Activated gamma-delta T cell treated with anti-CD3 and anti-CD28 coated beads, Interleukin-2, amount 50 U/mL, for 16 hours (primary cell): ENCODE measurements around the gene MYL6.
"Not testable (repeated sequence)": the region's sequence is repeated elsewhere in the genome, so short reads cannot be mapped to it uniquely, and the experiment has no call there.

Source experiments
- DNase-seq: peaks from one replicate; pipeline ENCODE4 v3.0.0-alpha.2; 2020; ENCODE audit warnings: low read depth

MYL6 gene

DNA sequence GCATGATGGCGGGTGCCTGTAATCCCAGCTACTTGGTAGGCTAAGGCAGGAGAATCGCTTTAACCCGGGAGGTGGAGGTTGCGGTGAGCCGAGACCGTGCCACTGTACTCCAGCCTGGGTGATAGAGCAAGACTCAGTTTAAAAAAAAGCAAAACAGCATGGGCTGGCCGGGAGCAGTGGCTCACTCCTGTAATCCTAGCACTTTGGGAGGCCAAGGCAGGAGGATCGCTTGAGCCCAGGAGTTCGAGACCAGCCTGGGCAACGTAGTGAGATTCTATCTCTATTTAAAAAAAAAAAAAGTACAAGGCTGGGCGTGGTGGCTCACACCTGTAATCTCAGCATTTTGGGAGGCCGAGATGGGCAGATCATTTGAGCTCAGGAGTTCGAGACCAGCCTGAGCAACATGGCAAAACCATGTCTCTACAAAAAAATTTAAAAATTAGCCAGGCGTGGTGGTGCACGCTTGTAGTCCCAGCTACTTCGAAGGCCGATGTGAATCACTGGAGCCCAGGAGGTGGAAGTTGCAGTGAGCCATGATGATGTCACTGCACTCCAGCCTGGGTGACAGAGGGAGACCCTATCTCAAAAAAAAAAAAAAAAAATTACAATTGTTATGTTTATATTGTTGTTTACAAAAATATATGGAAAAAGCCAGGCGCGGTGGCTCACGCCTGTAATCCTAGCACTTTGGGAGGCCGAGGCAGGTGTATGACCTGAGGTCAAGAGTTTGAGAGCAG, 1.5 kb upstream of the MYL6 start:
- DNase-seq, result not testable (repeated sequence)

DNA sequence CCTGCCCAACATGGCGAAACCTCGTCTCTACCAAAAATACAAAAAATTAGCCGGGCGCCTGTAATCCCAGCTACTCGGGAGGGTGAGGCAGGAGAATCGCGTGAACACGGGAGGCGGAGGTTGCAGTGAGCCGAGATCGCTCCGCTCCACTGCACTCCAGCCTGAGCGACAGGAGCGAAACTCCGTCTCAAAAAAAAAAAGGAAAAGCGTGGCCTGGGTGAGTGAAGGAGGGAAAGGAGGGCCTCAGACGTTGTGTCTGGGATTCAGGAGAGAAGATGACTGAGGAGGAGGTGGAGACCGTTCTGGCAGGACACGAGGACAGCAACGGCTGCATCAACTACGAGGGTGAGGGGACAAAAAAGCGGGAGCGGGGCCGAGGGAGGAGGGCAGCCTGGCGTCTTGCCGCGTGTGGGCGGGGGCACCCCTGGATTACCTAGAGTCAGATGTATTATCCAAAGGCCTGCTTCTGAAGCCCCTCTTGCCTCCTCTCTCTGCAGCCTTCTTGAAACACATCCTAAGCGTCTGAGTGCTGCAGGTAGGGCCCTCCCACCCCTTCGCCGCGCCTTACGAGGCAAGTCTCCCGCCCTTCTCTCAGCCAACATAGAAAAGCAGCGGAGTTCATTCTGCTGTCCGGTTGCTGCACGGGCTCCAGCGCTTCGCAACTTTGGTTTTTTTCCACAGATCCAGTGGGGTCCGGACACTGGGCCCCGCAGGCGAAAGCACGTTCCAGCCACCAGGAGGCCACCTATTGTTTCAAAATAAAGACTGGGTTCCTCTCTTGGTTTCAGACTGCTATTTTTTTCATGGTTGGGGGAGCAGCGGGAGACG, 744 bp upstream of the MYL6 start:
- DNase-seq, result peak; percentile 22

DNA sequence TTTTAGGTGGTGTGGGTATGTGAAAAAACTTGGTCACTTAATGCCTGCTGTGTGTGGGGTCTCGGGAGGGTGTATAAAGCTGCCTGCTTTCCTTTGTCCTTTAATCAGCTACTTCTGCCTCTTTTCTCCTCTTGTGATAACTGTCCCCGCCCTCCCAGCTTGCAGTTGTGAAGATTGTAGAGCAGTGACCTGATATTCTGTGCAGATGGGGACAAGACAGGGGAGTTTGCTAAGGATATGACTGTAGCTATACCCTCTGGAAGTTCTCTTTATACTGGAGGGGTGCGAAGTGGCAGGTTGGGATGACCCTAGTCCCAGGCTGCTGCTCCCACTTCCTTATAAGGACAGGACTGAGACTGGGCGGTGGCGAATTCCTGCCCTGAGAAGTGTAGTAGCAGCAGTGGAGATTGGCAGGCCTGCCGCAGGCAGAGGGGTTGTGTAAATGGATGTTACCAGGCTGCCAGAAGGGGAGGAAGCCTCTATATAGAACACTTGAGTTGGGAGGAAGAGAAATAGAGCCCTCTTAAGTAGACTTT, 835 bp downstream of the MYL6 start:
- no peak for DNase-seq

DNA sequence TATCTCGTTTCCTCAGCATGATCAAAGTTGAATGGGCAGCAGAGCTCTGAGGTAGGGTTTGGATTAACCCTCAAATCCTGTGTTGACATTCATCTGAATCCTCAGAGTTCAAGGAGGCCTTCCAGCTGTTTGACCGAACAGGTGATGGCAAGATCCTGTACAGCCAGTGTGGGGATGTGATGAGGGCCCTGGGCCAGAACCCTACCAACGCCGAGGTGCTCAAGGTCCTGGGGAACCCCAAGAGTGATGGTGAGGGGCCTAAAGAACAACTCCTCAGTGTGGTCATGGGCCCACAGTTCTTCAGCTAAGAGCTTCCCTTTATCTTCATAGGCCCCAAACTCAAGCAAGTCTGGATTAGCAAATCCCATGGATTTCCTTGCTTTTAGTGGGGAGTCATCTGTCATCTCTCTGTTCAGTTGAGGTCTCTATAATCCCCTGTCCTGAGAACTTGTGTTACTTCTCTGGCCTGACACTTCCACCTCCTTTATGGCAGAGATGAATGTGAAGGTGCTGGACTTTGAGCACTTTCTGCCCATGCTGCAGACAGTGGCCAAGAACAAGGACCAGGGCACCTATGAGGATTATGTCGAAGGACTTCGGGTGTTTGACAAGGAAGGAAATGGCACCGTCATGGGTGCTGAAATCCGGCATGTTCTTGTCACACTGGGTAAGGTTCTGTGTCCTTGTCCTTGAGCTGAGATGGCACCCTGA, 1.5 kb downstream of the MYL6 start:
- DNase-seq, result no peak

DNA sequence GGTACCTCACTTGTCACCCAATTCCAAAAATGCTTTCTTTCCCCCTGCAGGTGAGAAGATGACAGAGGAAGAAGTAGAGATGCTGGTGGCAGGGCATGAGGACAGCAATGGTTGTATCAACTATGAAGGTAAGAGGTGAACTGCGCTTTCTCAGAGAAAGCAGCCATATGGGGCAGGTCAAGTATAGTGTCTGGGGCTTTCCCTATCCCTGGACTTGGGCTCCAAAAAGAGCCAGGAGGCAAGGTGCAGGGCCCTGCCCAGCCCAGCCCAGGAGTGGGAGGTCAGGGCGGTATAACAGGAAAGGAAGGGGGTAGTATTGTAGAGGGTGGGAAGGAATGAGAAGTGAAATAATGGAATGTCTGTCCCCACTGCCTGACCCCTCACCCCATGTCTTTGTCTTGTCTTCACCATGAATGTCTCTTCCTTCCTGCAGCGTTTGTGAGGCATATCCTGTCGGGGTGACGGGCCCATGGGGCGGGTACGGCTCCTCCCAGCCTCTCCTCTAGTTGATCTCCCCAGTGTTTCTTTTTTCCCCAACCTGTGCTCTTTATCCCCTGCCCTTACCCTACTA, 2.1 kb downstream of the MYL6 start:
- DNase-seq, result peak; percentile 47

DNA sequence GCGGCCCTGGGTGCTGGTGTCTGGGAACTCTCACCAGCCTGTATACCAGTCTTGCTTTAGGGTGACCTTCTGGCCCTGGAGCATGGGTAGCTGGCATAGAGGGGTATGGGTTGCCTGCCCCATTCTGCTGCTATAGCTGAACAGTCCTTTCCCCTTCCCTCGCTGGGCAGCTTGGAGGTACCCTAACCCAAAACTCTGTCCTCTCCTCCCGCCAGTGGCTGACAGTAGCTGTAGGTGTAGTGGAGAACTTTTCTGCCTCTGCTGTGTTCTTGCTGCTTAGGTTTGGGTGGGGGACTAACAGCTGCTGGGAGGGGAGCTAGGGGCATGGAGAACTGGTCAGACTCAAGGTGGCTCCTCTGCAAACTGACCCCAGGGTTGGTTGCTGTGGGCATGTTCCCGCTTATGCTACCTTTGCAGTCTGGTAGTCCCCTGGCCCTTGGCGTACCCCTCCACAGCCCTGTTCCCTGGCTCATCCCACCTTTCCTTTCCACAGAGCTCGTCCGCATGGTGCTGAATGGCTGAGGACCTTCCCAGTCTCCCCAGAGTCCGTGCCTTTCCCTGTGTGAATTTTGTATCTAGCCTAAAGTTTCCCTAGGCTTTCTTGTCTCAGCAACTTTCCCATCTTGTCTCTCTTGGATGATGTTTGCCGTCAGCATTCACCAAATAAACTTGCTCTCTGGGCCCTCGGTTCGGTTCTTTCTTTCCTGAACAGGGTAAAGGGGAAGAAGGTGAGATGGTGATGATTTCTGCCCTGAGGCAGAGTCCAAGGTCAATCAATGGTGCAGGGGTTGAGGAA, 2.9 kb downstream of the MYL6 start:
- no peak for DNase-seq

DNA sequence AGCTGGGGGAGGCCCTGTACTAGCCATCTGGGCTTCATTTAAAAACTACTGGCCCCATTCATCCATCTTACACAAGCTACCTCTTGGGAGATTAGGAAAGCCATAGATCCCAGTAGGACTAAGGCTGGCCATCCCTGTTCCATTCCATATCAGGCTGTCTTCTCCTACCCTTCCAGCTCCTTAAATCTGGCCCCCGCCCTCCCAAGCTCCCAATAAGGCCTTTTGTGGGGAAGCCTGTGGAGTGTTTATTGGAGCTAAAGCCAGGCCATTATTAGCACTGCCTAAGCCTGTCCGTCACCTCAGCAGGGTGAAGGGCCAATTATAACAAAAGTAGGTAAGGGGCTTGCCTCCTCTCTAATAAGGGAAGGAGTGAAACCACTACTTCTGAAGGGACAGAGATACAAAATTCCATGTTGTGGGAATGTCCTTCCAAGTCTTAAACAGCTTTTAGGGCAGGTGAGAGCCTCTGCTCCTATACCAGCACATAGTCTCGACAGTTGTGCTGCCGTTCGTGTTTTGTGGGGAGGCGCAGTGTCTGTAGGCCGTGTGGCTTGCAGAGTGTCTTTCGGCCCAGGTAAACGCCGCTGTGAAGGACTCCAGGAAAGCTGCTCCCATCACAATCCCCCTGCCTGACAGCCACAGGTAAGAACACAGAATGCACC, 3.7 kb downstream of the MYL6 start:
- no peak for DNase-seq

DNA sequence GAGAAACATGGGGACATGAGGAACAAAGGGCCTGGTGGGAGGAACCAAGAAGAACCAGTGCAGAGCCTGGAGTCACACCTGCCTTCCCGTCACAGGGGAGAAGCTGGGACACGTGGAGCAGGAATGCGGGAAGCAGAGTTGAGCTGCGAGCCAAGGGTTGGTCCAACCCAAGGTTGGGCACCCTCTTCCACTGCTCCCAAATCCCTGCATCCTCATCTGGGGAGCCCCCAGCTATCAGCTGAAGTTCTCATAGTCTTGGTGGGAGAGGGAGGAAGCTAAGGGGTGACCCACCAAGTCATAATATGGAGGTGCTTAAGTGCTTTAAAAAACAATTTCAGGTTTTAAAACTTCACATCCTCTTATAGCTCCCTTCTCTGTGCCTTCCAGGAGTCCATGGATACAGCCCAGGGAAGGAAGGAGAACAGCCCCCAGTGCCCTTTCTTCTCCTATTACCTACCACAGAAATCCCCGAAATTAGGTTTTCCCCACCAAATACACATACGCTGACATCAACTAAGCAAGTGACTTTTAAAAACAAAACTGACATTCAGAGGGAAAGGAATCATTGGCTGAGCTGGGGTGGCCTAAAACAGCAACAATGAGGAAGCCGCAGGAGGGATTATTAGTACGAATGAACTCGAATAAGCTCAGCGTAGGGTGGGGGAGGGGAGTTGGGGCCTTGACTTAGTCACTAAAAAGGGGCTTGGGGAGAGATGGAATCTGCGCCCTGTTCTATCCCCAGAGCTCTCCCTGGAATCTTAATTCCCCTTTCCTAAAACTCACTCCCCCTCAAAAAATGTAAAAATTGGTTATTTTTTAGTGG, 4.5 kb downstream of the MYL6 start:
- no peak for DNase-seq

DNA sequence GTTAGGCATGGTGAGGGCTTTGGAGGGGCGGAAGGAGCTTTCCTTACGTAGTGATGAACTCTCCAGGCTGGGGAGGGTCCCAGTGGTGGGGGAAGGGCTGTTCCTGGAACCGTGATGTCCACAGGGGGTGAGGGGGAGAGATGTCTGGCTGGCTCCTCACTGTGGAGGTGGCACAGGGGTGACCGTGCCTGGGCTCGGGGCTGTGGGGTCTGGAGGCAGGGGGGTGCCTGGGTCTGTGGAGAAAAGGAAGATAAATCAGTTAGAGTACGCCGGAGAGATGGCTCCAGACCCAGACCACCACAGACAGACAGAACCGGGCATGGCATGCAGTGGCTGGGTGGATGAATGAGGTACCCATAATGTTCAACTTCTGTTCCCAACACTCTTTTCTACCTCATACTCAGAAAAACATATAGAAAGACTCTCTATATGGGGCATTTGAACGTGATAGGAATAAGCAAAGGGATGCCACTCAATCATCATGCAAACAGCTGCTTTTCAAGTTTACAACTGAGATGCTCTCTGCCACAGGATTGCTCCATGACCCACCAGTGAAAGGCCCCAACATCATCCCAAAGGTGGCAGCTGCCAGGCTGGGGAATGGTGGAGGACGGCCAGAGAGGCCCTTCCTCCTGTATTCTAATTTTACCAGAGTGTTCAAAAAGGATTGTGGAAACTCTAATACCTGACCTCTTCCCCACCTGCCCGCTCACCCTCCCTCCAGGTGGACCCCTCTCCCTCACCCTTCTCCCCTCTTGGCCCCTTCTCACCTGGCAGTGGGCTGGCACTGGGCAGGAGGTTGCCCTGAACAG, 5.6 kb downstream of the MYL6 start:
- no peak for DNase-seq

DNA sequence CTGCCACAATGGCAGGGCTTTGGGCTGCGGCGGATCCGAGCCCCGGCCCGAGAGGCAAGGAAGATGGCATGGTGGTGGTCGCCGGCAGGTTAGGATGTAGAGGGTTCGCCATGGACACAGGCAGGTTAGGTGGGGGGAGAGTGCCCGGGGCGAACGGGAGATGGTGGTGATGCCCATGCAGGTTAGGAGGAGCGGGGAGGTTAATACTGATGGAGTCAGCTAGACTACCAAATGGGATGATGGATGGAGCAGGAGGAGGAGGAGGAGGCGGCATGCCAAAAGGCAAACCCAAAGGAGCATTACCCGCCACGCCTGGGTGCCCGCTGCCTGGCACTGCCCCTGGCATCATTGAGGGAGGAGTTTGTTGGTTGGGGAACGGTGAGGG, 6.2 kb downstream of the MYL6 start:
- no peak for DNase-seq

DNA sequence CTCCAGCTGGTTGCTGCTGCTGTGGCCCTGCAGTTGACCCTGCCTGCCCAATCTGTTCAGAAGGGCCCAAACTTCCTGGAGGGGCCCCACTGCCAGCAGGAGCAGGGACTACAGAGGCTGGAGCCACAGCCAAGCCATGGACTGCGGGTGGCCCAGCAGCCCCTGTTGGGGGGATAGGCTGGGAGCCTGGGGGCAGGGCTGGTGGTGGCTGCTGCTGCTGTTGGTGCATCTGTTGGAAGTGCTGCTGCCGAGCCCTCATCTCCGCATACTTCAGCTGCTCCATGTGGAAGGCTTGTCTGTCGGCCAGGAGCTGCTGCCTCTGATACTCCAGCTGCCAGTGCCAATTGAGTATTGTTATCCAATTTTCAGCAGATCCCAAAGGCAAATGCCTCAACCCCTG, 7.2 kb downstream of the MYL6 start:
- no peak for DNase-seq

DNA sequence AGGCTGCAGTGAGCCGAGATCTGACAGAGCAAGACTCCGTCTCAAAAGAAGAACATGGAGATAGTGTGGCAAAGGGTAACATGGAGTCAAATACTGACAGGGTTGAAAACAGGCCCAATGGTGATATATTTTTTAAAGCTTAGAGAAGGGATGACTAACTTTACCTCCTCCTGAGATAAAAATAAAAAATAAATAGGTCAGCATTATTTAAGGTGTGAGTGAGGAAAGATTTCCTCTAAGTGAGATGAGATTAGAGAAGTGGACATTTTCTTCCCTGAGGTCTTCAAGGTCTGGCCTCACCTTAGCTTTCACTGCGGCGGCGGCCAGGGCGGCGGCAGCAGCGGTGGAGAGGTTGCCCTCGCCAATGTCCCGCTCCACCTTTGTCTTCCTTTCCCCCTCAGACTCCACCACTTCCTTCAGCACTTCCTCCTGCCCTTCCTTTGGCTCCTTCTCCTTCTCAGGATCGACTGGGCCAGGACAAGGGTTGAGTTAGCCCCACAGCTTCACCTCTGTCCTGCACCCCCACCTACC, 11.1 kb downstream of the MYL6 start:
- DNase-seq, result no peak

DNA sequence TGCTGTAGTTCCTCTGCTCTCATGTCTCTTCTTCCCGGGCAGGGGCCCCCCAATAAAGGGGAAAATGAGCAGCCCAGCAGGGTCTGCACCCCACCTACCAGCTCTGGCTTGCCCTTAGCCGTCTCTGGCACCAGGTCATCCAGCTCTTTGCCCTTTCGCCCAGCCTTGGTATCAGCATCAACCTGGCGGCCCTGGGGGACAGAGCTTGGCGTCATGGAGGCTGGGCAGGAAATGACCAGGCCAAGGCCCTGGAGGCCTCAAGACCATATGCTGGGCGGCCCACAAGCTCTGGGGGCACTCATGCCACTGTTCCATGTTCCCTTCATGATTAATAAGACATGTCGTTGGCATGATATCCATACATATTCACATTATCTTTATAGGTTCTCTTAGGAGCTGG, 14.7 kb downstream of the MYL6 start:
- no peak for DNase-seq

DNA sequence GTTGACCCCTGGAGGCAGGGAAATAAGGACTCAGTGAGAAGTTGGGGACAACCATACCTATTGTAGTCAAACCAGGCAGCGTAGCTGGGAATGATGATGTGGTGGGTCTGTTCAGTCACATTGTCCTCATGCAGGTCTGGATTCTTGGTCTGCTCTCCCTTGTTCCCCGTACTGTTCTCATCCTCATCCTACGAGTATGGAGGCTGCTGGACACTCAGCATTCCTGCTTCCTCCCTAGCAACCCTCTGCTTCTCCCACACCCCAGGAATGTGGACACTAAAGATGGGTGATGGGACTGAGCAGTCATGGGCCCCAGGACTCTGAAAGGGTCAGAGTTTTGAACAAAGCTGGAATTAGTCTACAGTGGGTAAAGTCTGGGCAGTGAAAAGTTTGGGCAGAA, 20.2 kb downstream of the MYL6 start:
- DNase-seq, result no peak

DNA sequence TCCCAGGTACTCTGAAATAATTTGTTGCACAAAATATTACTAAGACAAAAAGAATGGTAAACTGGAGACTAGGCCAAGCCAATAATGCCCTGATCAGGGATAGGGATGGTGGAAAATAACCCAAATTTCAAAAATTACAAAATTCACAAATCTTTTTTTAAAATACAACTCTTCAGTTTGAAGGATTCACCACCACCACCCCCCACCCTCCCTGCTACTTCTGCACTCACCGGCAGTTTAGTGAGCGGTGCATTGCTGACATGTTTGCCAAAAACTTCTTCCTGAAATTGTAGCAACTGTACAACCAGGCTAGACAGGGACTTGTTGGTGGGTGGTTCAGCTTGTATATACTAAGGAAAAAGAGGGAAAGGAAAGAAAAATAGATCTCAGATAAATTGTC, 28.8 kb downstream of the MYL6 start:
- DNase-seq, result no peak

DNA sequence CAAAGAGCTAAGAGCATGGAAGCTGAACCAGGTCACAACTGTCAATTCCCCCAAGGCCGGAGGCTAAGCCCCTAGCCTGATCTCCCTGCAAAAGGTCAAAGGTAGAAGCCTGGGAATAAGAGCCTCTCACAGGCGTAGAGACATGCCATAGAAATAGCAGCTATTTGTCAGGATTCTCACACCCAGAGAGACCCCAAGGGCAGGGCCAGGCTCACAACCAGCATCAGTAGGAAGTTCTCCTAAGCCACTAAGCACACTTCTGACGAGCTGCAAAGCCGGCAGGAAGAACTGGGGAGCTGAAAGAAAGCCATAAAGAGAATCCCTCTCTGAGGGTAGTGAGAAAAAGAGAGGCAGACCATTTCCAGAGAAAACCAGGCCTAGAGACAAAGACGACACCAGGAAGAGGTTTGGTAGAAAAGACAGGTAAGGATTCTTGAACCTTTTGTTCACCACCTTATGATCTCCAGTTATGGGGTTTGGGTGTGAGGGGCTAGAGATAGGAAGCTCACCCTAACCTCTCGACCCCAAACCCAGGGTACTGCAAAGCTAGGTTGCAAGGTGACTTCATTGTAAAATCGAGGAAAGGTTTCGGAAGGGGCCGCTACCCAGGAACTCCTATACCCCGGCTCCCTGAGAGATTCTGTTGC, 30.1 kb downstream of the MYL6 start:
- DNase-seq, result no peak

DNA sequence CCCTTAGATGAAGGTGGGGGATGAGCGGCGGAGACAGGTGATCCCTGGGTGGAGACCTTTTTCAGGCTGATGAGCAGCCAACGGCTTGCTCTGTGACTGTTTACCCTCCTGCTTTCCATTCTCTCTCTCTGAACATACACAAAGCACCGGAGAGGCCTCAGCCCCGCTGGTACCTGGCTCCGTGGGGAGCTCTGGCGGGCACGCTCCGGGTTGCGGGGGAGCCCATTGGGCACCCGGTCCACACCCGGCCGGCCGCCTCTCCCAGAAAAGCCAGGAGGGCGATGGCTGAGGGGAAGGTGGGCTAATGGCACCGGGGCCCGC, 30.6 kb downstream of the MYL6 start:
- DNase-seq, result no peak

DNA sequence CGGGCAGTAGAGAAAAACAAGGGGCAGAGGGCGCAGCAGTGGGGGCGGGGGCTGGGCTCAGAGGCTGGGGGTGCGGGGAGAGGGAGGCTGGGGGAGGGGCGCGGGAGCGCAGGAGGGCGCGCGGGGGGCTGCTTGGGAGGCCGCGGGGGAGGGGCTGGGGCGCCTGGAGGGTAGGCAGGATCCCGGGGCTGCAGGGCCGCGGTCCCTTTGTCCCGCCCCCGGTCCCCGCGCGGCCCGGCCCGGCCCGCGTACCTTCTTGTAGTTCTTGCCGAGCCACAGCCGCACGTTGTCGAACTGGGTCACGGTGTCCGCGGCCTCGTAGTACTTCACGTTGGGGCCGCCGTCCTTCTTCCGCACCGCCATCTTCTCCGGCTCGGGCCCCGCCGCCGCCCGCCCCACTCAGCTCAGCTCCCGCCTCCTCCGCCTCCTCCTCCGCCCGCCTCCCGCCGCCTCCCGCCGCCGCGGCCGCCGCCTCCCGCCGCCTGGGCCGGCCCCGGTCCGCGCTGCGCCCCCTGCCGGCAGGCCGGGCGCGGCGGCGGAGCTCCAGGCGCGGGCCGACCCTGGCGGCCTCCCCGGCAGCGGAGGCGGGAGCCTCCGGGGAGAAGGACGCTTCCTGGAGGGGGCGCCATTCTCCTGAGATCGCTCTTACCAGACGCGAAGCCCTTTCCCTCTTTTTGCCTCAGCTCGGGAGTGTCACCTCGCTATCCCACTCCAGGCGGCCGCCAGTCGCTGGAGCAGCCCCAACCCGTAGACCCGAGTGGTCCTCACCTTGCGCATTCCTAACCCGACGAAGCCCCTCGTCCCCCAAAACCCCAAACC, 31.1 kb downstream of the MYL6 start, which contains the start of gene SMARCC2:
Gene SMARCC2, minus strand, starts transcription at position 385 of the 819 bp plus-strand sequence. Its CDS starts 22 bp downstream, at position 363.
- peak; percentile 73 for DNase-seq
